ENCODE results near the gene PELI2. TPM values are rescaled to one million over a fixed set of nuclear protein-coding genes. Genes with fewer than 3 reads are reported as not detected.

The PELI2 gene
- total RNA-seq, 4 donors from 2014 or later = 10.0 to 17.0 (median 13.2) TPM

DNA sequence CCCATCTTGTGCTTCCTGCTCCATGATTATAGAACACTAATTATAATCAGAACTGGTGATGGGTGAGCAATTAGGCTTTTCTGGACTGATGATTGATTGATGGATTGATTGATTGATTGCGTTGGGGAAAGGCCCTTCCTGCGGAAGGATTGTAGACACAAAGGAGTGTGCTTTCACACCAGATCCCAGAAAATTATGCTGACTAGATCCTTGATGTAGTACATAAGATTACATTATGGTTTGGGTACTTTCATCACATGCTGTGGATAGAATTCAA is 8.4 kb downstream of the PELI2 start:
- DNase-seq (ENCODE audit: low spot score in 2 of 2) = no peak
- H3K4me3 ChIP-seq (ENCODE audit: low read depth, poor library complexity, severe bottlenecking) = no peak overlapping the region
- intact Hi-C loops (cut with DNase I; ENCODE audit: low total_unique reads) = no loop called here
- WGBS, 2 donors = 72 to 82% methylated on average over 2 of the region's 2 CpGs
- no peak for TF ChIP-seq POLR2A (IDR thresholded peaks at IDR 0.05)
- TF ChIP-seq, protein P1, sequence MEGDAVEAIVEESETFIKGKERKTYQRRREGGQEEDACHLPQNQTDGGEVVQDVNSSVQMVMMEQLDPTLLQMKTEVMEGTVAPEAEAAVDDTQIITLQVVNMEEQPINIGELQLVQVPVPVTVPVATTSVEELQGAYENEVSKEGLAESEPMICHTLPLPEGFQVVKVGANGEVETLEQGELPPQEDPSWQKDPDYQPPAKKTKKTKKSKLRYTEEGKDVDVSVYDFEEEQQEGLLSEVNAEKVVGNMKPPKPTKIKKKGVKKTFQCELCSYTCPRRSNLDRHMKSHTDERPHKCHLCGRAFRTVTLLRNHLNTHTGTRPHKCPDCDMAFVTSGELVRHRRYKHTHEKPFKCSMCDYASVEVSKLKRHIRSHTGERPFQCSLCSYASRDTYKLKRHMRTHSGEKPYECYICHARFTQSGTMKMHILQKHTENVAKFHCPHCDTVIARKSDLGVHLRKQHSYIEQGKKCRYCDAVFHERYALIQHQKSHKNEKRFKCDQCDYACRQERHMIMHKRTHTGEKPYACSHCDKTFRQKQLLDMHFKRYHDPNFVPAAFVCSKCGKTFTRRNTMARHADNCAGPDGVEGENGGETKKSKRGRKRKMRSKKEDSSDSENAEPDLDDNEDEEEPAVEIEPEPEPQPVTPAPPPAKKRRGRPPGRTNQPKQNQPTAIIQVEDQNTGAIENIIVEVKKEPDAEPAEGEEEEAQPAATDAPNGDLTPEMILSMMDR (IDR thresholded peaks at IDR 0.05) = no peak

- intact Hi-C loops (cut with DNase I; ENCODE audit: low total_unique reads) = no loop called here
- 72 to 76% methylated on average over 3 of the region's 3 CpGs for WGBS, 2 donors
- H3K4me3 ChIP-seq (ENCODE audit: low read depth, poor library complexity, severe bottlenecking) = no peak overlapping the region
- TF ChIP-seq, protein P1 (IDR thresholded peaks at IDR 0.05) = no peak
- no peak for TF ChIP-seq POLR2A (IDR thresholded peaks at IDR 0.05)
- no peak for DNase-seq (ENCODE audit: low spot score in 2 of 2)
Measured at GRCh38 chr14:56127156-56127555, 8.9 kb downstream of the PELI2 start.

GRCh38 chr14:56129092-56129491 is 10.9 kb downstream of the PELI2 start:
- intact Hi-C loops (cut with DNase I; ENCODE audit: low total_unique reads) = no loop called here
- TF ChIP-seq POLR2A (IDR thresholded peaks at IDR 0.05) = no peak
- TF ChIP-seq, protein P1 (IDR thresholded peaks at IDR 0.05) = no peak
- WGBS, 2 donors = 68 to 74% methylated on average over 3 of the region's 3 CpGs
- H3K4me3 ChIP-seq (ENCODE audit: low read depth, poor library complexity, severe bottlenecking) = no peak overlapping the region
- no peak for DNase-seq (ENCODE audit: low spot score in 2 of 2)

DNA sequence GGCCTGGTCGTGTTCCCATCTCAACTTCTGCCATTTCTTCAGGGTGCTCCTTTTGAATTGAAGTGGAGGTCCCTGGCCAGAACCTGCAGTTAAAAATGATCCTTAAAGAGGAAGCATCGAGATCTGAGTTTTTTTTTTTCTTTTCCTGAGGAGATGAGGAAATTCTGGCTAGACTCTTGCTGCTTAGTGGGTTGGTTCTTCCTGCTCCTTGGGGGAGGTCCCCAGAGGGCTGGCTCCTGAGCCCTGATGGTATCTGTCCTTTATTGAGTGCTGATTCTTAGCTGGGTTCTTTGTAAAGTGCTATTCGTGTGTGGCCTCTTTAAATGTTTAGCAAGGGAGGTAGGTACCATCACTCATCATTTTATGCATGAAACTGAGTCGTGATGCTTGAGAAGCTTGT is 11.7 kb downstream of the PELI2 start:
- no peak for DNase-seq (ENCODE audit: low spot score in 2 of 2)
- no peak overlapping the region for H3K4me3 ChIP-seq (ENCODE audit: low read depth, poor library complexity, severe bottlenecking)
- intact Hi-C loops (cut with DNase I; ENCODE audit: low total_unique reads) = no loop called here
- no peak for TF ChIP-seq POLR2A (IDR thresholded peaks at IDR 0.05)
- 36 to 44% methylated on average over 4 of the region's 4 CpGs for WGBS, 2 donors

GRCh38 chr14:56131004-56131864 is 13.0 kb downstream of the PELI2 start:
- no peak for DNase-seq (ENCODE audit: low spot score in 2 of 2)
- no peak overlapping the region for H3K4me3 ChIP-seq (ENCODE audit: low read depth, poor library complexity, severe bottlenecking)
- TF ChIP-seq, protein P1 (IDR thresholded peaks at IDR 0.05) = no peak
- no peak for TF ChIP-seq POLR2A (IDR thresholded peaks at IDR 0.05)
- 81 to 84% methylated on average over 5 of the region's 5 CpGs for WGBS, 2 donors
- intact Hi-C loops (cut with DNase I; ENCODE audit: low total_unique reads) = no loop called here

DNA sequence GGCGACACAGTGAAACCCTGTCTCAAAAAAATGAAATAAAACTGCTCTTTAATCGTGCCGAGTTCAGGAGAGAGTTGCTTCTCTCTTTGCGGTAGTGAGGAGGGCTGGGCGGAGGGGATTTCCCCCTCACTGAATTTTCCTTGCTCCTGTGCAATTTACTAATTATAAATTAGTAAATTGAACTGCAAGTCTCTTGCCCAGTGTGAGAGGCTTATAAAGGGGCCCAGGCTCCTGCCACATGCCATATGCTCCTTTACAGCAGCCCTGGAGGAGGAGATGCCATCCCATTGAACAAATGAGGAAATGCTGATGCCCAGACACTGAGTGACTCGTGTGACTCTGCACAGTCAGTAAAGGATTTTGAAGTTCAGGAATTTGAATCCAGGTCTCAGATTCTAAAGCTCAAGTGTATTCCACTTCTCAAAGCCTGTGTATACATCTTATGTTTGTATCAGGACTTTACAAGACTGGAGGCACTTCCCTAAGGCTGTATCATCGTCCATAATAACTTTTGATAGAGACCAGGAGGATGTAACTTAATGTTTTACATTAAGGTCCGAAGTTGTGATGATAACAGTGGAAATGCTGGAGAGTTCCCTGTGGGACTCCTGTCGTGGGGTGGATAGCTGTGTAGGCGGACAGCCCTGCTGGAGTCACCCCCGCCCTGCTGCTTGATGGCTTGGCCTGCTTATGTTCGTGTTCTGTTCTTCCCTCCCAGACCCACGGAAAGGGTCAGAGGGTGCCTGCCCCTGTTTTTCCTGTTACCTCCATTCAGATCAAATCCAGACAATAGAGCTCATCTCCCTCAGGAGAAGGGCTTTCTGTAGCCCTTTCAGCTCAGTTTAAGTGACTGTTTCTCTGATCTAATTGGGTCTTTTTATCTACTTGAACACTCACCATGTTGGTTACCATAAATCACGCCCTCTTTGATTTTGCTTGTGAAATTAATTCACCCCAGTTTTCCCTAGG is 13.9 kb downstream of the PELI2 start:
- H3K4me3 ChIP-seq (ENCODE audit: low read depth, poor library complexity, severe bottlenecking) = no peak overlapping the region
- no peak for DNase-seq (ENCODE audit: low spot score in 2 of 2)
- intact Hi-C loops (cut with DNase I; ENCODE audit: low total_unique reads) = no loop called here
- 65 to 70% methylated on average over 14 of the region's 14 CpGs for WGBS, 2 donors
- TF ChIP-seq, protein P1 (IDR thresholded peaks at IDR 0.05) = no peak
- TF ChIP-seq POLR2A (IDR thresholded peaks at IDR 0.05) = no peak

Measured in lower leg skin (tissue), 4 donors.